HG03060 (cell line): ENCODE results near the gene VPS39.
"Not testable (repeated sequence)": the region's sequence is repeated elsewhere in the genome, so short reads cannot be mapped to it uniquely, and the experiment has no call there.

Experiments
- ATAC-seq: cut with Tn5 transposase; IDR thresholded peaks from one replicate; pipeline ENCODE4 v1.9.1; 2021; ENCODE audit warnings: low read depth, moderate number of reproducible peaks; ENCODE audit not compliant: unreplicated experiment

Gene VPS39

GRCh38 chr15:42207674-42208579 is at the start of gene VPS39:
VPS39 (minus strand) TSS chr15:42208304; CDS start chr15:42208153, 151 bp downstream.
- ATAC-seq, result peak; percentile 53

GRCh38 chr15:42253300-42253699 is 45.2 kb upstream of the VPS39 start:
- no peak for ATAC-seq

GRCh38 chr15:42240823-42241222 is 32.7 kb upstream of the VPS39 start:
- ATAC-seq, result no peak

GRCh38 chr15:42239528-42240182 is 31.6 kb upstream of the VPS39 start:
- ATAC-seq, result no peak

- no peak for ATAC-seq
Observed at GRCh38 chr15:42233107-42233506, 25.0 kb upstream of the VPS39 start.

- ATAC-seq, result no peak
Observed at GRCh38 chr15:42232606-42233005, 24.5 kb upstream of the VPS39 start.

- ATAC-seq, result no peak
Observed at GRCh38 chr15:42231088-42231487, 23.0 kb upstream of the VPS39 start.

- ATAC-seq, result not testable (repeated sequence)
Observed at GRCh38 chr15:42228981-42229380, 20.9 kb upstream of the VPS39 start.

GRCh38 chr15:42228036-42228435 is 19.9 kb upstream of the VPS39 start:
- no peak for ATAC-seq

GRCh38 chr15:42226648-42227047 is 18.5 kb upstream of the VPS39 start:
- no peak for ATAC-seq

- no peak for ATAC-seq
Observed at GRCh38 chr15:42220216-42220615, 12.1 kb upstream of the VPS39 start.

- ATAC-seq, result no peak
Observed at GRCh38 chr15:42218953-42219592, 11.0 kb upstream of the VPS39 start.

GRCh38 chr15:42217568-42217967 is 9.5 kb upstream of the VPS39 start:
- ATAC-seq, result no peak

- no peak for ATAC-seq
Observed at GRCh38 chr15:42215913-42216829, 8.1 kb upstream of the VPS39 start.

- ATAC-seq, result no peak
Observed at GRCh38 chr15:42214600-42214999, 6.5 kb upstream of the VPS39 start.

- no peak for ATAC-seq
Observed at GRCh38 chr15:42213511-42213910, 5.4 kb upstream of the VPS39 start.

- ATAC-seq, result no peak
Observed at GRCh38 chr15:42210696-42211095, 2.6 kb upstream of the VPS39 start.

- no peak for ATAC-seq
Observed at GRCh38 chr15:42206406-42206805, 1.7 kb downstream of the VPS39 start.

- no peak for ATAC-seq
Observed at GRCh38 chr15:42203891-42204290, 4.2 kb downstream of the VPS39 start.

- ATAC-seq, result no peak
Observed at GRCh38 chr15:42202653-42203052, 5.5 kb downstream of the VPS39 start.
